MM.1S (cell line): ENCODE measurements around the gene HSPB2.

ENCODE experiments used
- DNase-seq: peaks from one replicate; pipeline ENCODE4 v3.0.0-alpha.2; 2015
- H2AFZ ChIP-seq: fragments of 300-600 bp; sonication (generic); 2 replicates; pipeline ENCODE4 v1.6.0; 2016; ENCODE audit warnings: antibody characterized with exemption, low read length
- H3F3A ChIP-seq: fragments of 300-600 bp; sonication (generic); 2 replicates; pipeline ENCODE4 v1.6.1; 2016; ENCODE audit warnings: mild to moderate bottlenecking, antibody characterized with exemption, low read length, moderate library complexity, mixed read lengths; ENCODE audit not compliant: insufficient read depth
- H3K27ac ChIP-seq: fragments of 300-600 bp; sonication (generic); 2 replicates; pipeline ENCODE4 v1.5.1; 2016; ENCODE audit warnings: mild to moderate bottlenecking, low read length
- H3K27me3 ChIP-seq: fragments of 300-600 bp; sonication (generic); replicated peaks from 2 replicates; pipeline ENCODE4 v1.6.0; 2016; ENCODE audit warnings: low read length; ENCODE audit not compliant: insufficient read depth
- H3K36me3 ChIP-seq: fragments of 300-600 bp; sonication (generic); replicated peaks from 2 replicates; pipeline ENCODE4 v1.6.1; 2016; ENCODE audit warnings: mild to moderate bottlenecking, low read length, mixed read lengths; ENCODE audit not compliant: insufficient read depth
- H3K4me1 ChIP-seq: fragments of 300-600 bp; sonication (generic); 2 replicates; pipeline ENCODE4 v1.6.1; 2016; ENCODE audit warnings: low read length, mixed read lengths
- H3K4me2 ChIP-seq: fragments of 300-600 bp; sonication (generic); 2 replicates; pipeline ENCODE4 v1.6.0; 2016; ENCODE audit warnings: low read depth, low read length
- H3K4me3 ChIP-seq: fragments of 300-600 bp; sonication (generic); 2 replicates; pipeline ENCODE4 v1.5.1; 2016; ENCODE audit warnings: low read length, mixed read lengths
- H3K79me2 ChIP-seq: fragments of 300-600 bp; sonication (generic); 2 replicates; pipeline ENCODE4 v1.6.1; 2016; ENCODE audit warnings: mixed run types, low read length, mixed read lengths
- H3K9ac ChIP-seq: fragments of 300-600 bp; sonication (generic); 2 replicates; pipeline ENCODE4 v1.6.1; 2016; ENCODE audit warnings: low read length, mixed read lengths
- H3K9me2 ChIP-seq: fragments of 300-600 bp; sonication (generic); replicated peaks from 2 replicates; pipeline ENCODE4 v1.6.1; 2016; ENCODE audit warnings: mild to moderate bottlenecking, low read length, mixed read lengths; ENCODE audit not compliant: insufficient read depth
- H3K9me3 ChIP-seq: fragments of 300-600 bp; sonication (generic); replicated peaks from 2 replicates; pipeline ENCODE4 v1.6.1; 2016; ENCODE audit warnings: mild to moderate bottlenecking, low read length, mixed read lengths; ENCODE audit not compliant: insufficient read depth
- H4K20me1 ChIP-seq: fragments of 300-600 bp; sonication (generic); 2 replicates; pipeline ENCODE4 v1.6.1; 2016; ENCODE audit warnings: mild to moderate bottlenecking, low read length, moderate library complexity, mixed read lengths; ENCODE audit not compliant: insufficient read depth
- EZH2 ChIP-seq: fragments of 300-600 bp; sonication (generic); optimal IDR thresholded peaks from 2 replicates; pipeline ENCODE3; 2017; ENCODE audit warnings: low read depth, mild to moderate bottlenecking, antibody characterized with exemption, low read length, mixed read lengths
- EZH2phosphoT487 ChIP-seq: fragments of 300-600 bp; sonication (generic); IDR thresholded peaks from 2 replicates; pipeline ENCODE4 v1.6.1; 2018; ENCODE audit warnings: antibody characterized with exemption, low read length
- TF ChIP-seq, protein P1 (sequence below): fragments of 300-600 bp; sonication (generic); IDR thresholded peaks from 2 replicates; pipeline ENCODE4 v1.5.1; 2016; ENCODE audit warnings: antibody characterized with exemption, low read length, mixed read lengths

Gene HSPB2

GRCh38 chr11:111921541-111922230 lies 9.2 kb downstream of the HSPB2 start:
- DNase-seq: no peak
- Histone ChIP-seq H3K4me2 (no peak overlapping the region), H3F3A (peaks cover 7% of the 10 kb centered on the region), H3K27ac (no peak overlapping the region), H3K9ac (no peak overlapping the region), H2AFZ (no peak overlapping the region), H3K9me2 (no peaks in the 10 kb centered on the region), H3K36me3 (no peaks in the 10 kb centered on the region), H3K4me3 (no peak overlapping the region), H3K4me1 (peaks cover 6% of the 10 kb centered on the region), H3K9me3 (no peaks in the 10 kb centered on the region), H4K20me1 (no peaks in the 10 kb centered on the region), H3K27me3 (no peaks in the 10 kb centered on the region), H3K79me2 (no peaks in the 10 kb centered on the region)
- TF ChIP-seq EZH2phosphoT487: no peak
- TF ChIP-seq EZH2: no peak
- TF ChIP-seq, protein P1, sequence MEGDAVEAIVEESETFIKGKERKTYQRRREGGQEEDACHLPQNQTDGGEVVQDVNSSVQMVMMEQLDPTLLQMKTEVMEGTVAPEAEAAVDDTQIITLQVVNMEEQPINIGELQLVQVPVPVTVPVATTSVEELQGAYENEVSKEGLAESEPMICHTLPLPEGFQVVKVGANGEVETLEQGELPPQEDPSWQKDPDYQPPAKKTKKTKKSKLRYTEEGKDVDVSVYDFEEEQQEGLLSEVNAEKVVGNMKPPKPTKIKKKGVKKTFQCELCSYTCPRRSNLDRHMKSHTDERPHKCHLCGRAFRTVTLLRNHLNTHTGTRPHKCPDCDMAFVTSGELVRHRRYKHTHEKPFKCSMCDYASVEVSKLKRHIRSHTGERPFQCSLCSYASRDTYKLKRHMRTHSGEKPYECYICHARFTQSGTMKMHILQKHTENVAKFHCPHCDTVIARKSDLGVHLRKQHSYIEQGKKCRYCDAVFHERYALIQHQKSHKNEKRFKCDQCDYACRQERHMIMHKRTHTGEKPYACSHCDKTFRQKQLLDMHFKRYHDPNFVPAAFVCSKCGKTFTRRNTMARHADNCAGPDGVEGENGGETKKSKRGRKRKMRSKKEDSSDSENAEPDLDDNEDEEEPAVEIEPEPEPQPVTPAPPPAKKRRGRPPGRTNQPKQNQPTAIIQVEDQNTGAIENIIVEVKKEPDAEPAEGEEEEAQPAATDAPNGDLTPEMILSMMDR: no peak

DNA sequence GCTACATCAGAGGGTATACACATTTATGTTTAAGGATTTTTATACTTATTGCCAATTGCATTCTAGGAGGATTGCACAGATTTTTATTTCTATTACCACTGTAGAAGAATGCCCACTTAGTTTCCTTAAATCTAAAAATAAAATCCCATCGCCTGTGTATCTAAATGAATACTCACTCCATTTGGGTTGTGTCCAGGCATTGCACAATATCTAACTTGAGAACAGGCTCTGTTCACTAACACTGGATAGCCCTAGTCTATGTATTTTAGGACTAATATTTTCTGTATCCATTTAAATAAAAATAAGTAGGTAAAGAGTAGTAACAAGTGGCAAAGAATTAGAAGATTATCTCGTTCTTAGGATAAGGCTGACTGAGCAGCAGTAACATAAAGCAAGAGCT lies 10.3 kb downstream of the HSPB2 start:
- H3K9me3 ChIP-seq: no peaks in the 10 kb centered on the region
- H2AFZ ChIP-seq: no peak overlapping the region
- H3K9ac ChIP-seq: no peak overlapping the region
- H3K4me1 ChIP-seq: peaks cover 6% of the 10 kb centered on the region
- H3K36me3 ChIP-seq: no peaks in the 10 kb centered on the region
- H3K79me2 ChIP-seq: no peaks in the 10 kb centered on the region
- H3K4me2 ChIP-seq: no peak overlapping the region
- H3F3A ChIP-seq: peaks cover 7% of the 10 kb centered on the region
- H3K4me3 ChIP-seq: no peak overlapping the region
- H4K20me1 ChIP-seq: no peaks in the 10 kb centered on the region
- H3K9me2 ChIP-seq: no peaks in the 10 kb centered on the region
- no peak for DNase-seq
- TF ChIP-seq, protein P1: no peak
- TF ChIP-seq EZH2phosphoT487: no peak
- TF ChIP-seq EZH2: no peak
- no peaks in the 10 kb centered on the region for H3K27me3 ChIP-seq
- H3K27ac ChIP-seq: no peak overlapping the region

DNA sequence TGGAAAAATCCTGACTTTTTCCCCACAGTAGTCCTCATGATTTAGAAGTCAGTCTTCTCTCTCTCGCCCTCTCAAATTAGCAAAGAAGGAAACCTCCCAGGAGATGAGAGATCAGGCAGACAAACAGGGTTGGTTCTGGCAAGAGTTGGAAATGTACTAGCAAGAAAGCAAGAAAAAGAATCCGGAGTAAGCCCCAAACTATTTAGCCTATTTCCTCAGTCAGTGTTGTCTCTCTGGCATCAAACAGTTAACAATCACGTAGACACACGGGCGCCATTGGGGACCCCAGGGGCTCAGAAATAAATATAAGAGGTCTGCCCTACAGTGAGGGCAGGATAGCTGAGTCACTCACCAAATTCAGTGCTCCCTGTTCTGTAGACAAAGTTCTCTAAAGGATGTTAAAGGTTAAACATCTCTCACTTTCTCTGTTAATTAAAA lies 10.8 kb downstream of the HSPB2 start:
- H2AFZ ChIP-seq: no peak overlapping the region

More for the DNA sequence above, 10.8 kb downstream of the HSPB2 start:
- peaks cover 6% of the 10 kb centered on the region for H3K4me1 ChIP-seq
- no peaks in the 10 kb centered on the region for H3K36me3 ChIP-seq
- H3K4me3 ChIP-seq: no peak overlapping the region
- H3K9ac ChIP-seq: no peak overlapping the region
- H3K9me3 ChIP-seq: no peaks in the 10 kb centered on the region
- DNase-seq: no peak
- H4K20me1 ChIP-seq: no peaks in the 10 kb centered on the region
- TF ChIP-seq EZH2 (no peak), EZH2phosphoT487 (no peak)
- TF ChIP-seq, protein P1: no peak
- no peak overlapping the region for H3K4me2 ChIP-seq
- no peak overlapping the region for H3K27ac ChIP-seq
- H3K9me2 ChIP-seq: no peaks in the 10 kb centered on the region
- peaks cover 7% of the 10 kb centered on the region for H3F3A ChIP-seq
- H3K79me2 ChIP-seq: no peaks in the 10 kb centered on the region
- no peaks in the 10 kb centered on the region for H3K27me3 ChIP-seq
